ENCODE results near the gene CDC42EP1. TPM values are rescaled to one million over a fixed set of nuclear protein-coding genes. Genes with fewer than 3 reads are reported as not detected.

The CDC42EP1 gene
- total RNA-seq, 1 experiment from 2014 or later: 12.7 TPM

DNA sequence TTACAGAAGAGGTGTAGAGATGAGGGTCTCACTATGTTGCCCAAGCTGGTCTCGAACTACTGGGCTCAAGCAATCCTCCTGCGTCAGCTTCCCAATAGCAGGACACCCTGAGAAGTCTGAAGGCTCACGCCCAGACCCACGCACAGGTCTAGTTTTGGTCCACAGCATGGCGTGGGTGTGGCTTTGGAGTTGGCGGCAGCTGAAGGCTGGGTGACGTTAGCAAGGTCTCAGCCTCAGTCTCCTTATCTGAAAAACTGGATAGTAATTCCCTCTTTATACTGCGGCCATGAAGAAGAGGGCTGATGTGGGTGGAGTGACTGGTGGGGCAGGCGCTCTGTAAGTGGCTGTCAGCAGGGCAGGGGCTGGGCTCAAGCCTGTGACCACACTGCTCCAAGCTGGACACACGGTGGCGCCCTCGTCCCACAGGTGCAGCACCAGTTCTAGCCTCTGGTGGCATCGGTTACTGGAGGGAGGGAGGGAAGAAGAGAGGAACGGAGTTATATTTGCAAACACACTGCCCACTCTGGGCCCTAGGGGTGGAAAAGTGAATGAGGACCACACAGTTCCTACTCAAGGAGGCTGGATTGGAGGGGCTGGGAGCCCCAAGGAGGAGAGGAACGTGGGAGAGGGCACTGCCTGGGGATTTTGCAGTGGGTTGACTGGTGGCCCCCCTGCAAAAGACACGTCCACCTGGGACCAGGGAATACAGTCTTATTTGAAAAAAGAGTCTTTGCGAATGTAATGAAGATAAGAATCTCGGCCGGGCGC is 21.5 kb upstream of the CDC42EP1 start:
- Mint-ChIP-seq H3K4me1 (peaks cover 12% of the 10 kb centered on the region), H3K27ac (no peak overlapping the region)

More for the DNA sequence above, 21.5 kb upstream of the CDC42EP1 start:
- TF ChIP-seq ESRRA (CRISPR knock-in tag; IDR thresholded peaks at IDR 0.05; ENCODE audit: borderline replicate concordance) (no peak), ZNF317 (CRISPR knock-in tag; IDR thresholded peaks at IDR 0.05; ENCODE audit: borderline replicate concordance, low read depth) (no peak), SP1 (CRISPR knock-in tag; conservative IDR thresholded peaks at IDR 0.05) (peak; percentile 53), GABPB1 (CRISPR knock-in tag; IDR thresholded peaks at IDR 0.05) (peak; percentile 54; the same call in 1 of the 2 replicates), NFYB (CRISPR knock-in tag; conservative IDR thresholded peaks at IDR 0.05; ENCODE audit: low read depth) (no peak), ZNF416 (CRISPR knock-in tag; IDR thresholded peaks at IDR 0.05) (no peak), RELA (CRISPR knock-in tag; IDR thresholded peaks at IDR 0.05; ENCODE audit: borderline replicate concordance) (no peak), GTF2I (CRISPR knock-in tag; conservative IDR thresholded peaks at IDR 0.05) (no peak), CTCF (IDR thresholded peaks at IDR 0.05) (peak; percentile 81), ZSCAN18 (CRISPR knock-in tag; IDR thresholded peaks at IDR 0.05) (no peak), FOXP1 (CRISPR knock-in tag; IDR thresholded peaks at IDR 0.05; ENCODE audit: borderline replicate concordance) (no peak), KAT7 (CRISPR knock-in tag; IDR thresholded peaks at IDR 0.05; ENCODE audit: borderline replicate concordance) (no peak), ZNF263 (CRISPR knock-in tag; IDR thresholded peaks at IDR 0.05; ENCODE audit: low read depth) (no peak), ETV6 (CRISPR knock-in tag; IDR thresholded peaks at IDR 0.05) (0 out of 2 replicates have a peak, but pooled peaks have one; percentile 36), ZNF532 (CRISPR knock-in tag; IDR thresholded peaks at IDR 0.05; ENCODE audit: borderline replicate concordance) (no peak), TEAD1 (CRISPR knock-in tag; IDR thresholded peaks at IDR 0.05) (no peak), ERG (CRISPR knock-in tag; IDR thresholded peaks at IDR 0.05) (no peak)
- TF ChIP-seq, protein P1, sequence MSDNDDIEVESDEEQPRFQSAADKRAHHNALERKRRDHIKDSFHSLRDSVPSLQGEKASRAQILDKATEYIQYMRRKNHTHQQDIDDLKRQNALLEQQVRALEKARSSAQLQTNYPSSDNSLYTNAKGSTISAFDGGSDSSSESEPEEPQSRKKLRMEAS (CRISPR knock-in tag; IDR thresholded peaks at IDR 0.05): 0 out of 2 replicates have a peak, but pooled peaks have one; percentile 34
- TF ChIP-seq, protein P2, sequence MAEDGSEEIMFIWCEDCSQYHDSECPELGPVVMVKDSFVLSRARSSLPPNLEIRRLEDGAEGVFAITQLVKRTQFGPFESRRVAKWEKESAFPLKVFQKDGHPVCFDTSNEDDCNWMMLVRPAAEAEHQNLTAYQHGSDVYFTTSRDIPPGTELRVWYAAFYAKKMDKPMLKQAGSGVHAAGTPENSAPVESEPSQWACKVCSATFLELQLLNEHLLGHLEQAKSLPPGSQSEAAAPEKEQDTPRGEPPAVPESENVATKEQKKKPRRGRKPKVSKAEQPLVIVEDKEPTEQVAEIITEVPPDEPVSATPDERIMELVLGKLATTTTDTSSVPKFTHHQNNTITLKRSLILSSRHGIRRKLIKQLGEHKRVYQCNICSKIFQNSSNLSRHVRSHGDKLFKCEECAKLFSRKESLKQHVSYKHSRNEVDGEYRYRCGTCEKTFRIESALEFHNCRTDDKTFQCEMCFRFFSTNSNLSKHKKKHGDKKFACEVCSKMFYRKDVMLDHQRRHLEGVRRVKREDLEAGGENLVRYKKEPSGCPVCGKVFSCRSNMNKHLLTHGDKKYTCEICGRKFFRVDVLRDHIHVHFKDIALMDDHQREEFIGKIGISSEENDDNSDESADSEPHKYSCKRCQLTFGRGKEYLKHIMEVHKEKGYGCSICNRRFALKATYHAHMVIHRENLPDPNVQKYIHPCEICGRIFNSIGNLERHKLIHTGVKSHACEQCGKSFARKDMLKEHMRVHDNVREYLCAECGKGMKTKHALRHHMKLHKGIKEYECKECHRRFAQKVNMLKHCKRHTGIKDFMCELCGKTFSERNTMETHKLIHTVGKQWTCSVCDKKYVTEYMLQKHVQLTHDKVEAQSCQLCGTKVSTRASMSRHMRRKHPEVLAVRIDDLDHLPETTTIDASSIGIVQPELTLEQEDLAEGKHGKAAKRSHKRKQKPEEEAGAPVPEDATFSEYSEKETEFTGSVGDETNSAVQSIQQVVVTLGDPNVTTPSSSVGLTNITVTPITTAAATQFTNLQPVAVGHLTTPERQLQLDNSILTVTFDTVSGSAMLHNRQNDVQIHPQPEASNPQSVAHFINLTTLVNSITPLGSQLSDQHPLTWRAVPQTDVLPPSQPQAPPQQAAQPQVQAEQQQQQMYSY (CRISPR knock-in tag; IDR thresholded peaks at IDR 0.05): peak; percentile 68; the same call in 1 of the 2 replicates
- TF ChIP-seq, protein P3, sequence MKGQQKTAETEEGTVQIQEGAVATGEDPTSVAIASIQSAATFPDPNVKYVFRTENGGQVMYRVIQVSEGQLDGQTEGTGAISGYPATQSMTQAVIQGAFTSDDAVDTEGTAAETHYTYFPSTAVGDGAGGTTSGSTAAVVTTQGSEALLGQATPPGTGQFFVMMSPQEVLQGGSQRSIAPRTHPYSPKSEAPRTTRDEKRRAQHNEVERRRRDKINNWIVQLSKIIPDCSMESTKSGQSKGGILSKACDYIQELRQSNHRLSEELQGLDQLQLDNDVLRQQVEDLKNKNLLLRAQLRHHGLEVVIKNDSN (CRISPR knock-in tag; IDR thresholded peaks at IDR 0.05): no peak
- no peaks in the 10 kb centered on the region for H3K36me3 Mint-ChIP-seq
- H3K4me3 Mint-ChIP-seq: no peak overlapping the region
- ChIA-PET CTCF (interaction anchor here (0.9 to 16.5 kb wide), 13 partner anchors 9 to 133 kb away, joined by 3 to 728 read pairs (median 5); partner anchors contain the start of genes CARD10, CDC42EP1, GGA1 and LGALS2), POLR2A (interaction anchor here (0.9 kb wide), 2 partner anchors 31 to 69 kb away, joined by 3 read pairs; no protein-coding TSS in a partner anchor)
- ATAC-seq: peak; percentile 100
- H3K27me3 Mint-ChIP-seq (ENCODE audit: low read depth): no peaks in the 10 kb centered on the region; the same call in 1 of the 2 replicates
- DNase-seq (ENCODE audit: low spot score): peak; percentile 95
- no peaks in the 10 kb centered on the region for H3K9me3 Mint-ChIP-seq

All from WTC11 (cell line).